ENCODE results near the gene RAB35.

Gene RAB35

GRCh38 chr12:120092551-120093335 is 23.8 kb downstream of the RAB35 start:
- intact Hi-C loops (cut with DNase I) = no loop called here
- DNase-seq = no peak

- intact Hi-C loops (cut with DNase I) = no loop called here
- DNase-seq = no peak
Measured at GRCh38 chr12:120091371-120092090, 25.0 kb downstream of the RAB35 start.

- DNase-seq = no peak
- intact Hi-C loops (cut with DNase I) = no loop called here
Measured at GRCh38 chr12:120090626-120091295, 25.8 kb downstream of the RAB35 start.

- DNase-seq = no peak
- intact Hi-C loops (cut with DNase I) = no loop called here
Measured at GRCh38 chr12:120090206-120090605, 26.3 kb downstream of the RAB35 start.

- DNase-seq = no peak
- intact Hi-C loops (cut with DNase I) = loop anchor here (10.0 kb wide), 1 partner anchor 95 kb away; no protein-coding TSS in a partner anchor
Measured at GRCh38 chr12:120089796-120090195, 26.8 kb downstream of the RAB35 start.

- intact Hi-C loops (cut with DNase I) = loop anchor here (10.0 kb wide), 1 partner anchor 94 kb away; no protein-coding TSS in a partner anchor
- DNase-seq = no peak
Measured at GRCh38 chr12:120089105-120089504, 27.4 kb downstream of the RAB35 start.

GRCh38 chr12:120086801-120087621 is 29.5 kb downstream of the RAB35 start:
- DNase-seq = peak; percentile 99 to 100 (median 100)
- intact Hi-C loops (cut with DNase I) = loop anchor here (10.0 kb wide), 1 partner anchor 92 kb away; no protein-coding TSS in a partner anchor

- intact Hi-C loops (cut with DNase I) = loop anchor here (10.0 kb wide), 1 partner anchor 91 kb away; no protein-coding TSS in a partner anchor
- peak in 1 of 42 donors; percentile 33 for DNase-seq
Measured at GRCh38 chr12:120085920-120086645, 30.5 kb downstream of the RAB35 start.

GRCh38 chr12:120081641-120082040 is 34.9 kb downstream of the RAB35 start:
- intact Hi-C loops (cut with DNase I) = loop anchor here (10.0 kb wide), 1 partner anchor 87 kb away; no protein-coding TSS in a partner anchor
- DNase-seq = no peak

GRCh38 chr12:120079411-120080400 is 36.8 kb downstream of the RAB35 start:
- peak in 1 of 42 donors; percentile 19 for DNase-seq
- intact Hi-C loops (cut with DNase I) = loop anchor here (10.0 kb wide), 1 partner anchor 85 kb away; no protein-coding TSS in a partner anchor

- peak in 2 of 42 donors; percentile 4 to 16 for DNase-seq
- intact Hi-C loops (cut with DNase I) = no loop called here
Measured at GRCh38 chr12:120078868-120079267, 37.7 kb downstream of the RAB35 start.

GRCh38 chr12:120077260-120077659 is 39.3 kb downstream of the RAB35 start:
- DNase-seq = no peak
- intact Hi-C loops (cut with DNase I) = no loop called here

GRCh38 chr12:120076651-120077050 is 39.9 kb downstream of the RAB35 start:
- intact Hi-C loops (cut with DNase I) = no loop called here
- DNase-seq = peak in 1 of 42 donors; percentile 2

GRCh38 chr12:120075034-120075616 is 41.4 kb downstream of the RAB35 start:
- intact Hi-C loops (cut with DNase I) = no loop called here
- DNase-seq = no peak

- DNase-seq = peak in 1 of 42 donors; percentile 35
- intact Hi-C loops (cut with DNase I) = no loop called here
Measured at GRCh38 chr12:120072472-120073249, 43.9 kb downstream of the RAB35 start.

All from head of caudate nucleus (tissue), 42 donors.